ENCODE data around the gene OR5B21.

OR5B21 gene

DNA sequence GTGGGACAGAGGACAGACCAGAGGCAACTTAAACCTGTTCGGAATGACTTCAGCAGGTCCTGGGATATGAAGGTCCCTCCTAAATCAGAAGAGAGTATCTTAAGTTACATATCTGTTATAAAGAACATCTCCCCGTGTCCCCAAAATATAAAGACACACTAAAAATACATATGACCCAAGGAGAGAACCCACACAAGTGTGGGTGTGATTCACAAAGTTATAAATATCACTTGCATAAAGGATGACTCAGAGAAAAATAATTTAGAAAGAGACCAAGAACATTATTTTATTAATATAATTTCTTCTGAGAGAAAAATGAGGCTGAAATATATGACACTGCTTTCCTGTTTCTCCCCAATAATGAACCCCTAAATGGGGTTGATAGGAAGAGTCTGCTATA lies 14.2 kb downstream of the OR5B21 start:
- Mint-ChIP-seq H3K36me3 (ENCODE audit: low read depth) (no peaks in the 10 kb centered on the region), H3K4me1 (no peaks in the 10 kb centered on the region), H3K27ac (no peak overlapping the region), H3K27me3 (ENCODE audit: low read depth, poor library complexity) (peaks cover 4% of the 10 kb centered on the region), H3K4me3 (no peak overlapping the region), H3K9me3 (no peaks in the 10 kb centered on the region)
- TF ChIP-seq CTCF (IDR thresholded peaks at IDR 0.05): no peak
- no peak for DNase-seq

GRCh38 chr11:58490827-58491226 lies 17.1 kb downstream of the OR5B21 start:
- H3K27me3 Mint-ChIP-seq (ENCODE audit: low read depth, poor library complexity): peaks cover 9% of the 10 kb centered on the region

DNA sequence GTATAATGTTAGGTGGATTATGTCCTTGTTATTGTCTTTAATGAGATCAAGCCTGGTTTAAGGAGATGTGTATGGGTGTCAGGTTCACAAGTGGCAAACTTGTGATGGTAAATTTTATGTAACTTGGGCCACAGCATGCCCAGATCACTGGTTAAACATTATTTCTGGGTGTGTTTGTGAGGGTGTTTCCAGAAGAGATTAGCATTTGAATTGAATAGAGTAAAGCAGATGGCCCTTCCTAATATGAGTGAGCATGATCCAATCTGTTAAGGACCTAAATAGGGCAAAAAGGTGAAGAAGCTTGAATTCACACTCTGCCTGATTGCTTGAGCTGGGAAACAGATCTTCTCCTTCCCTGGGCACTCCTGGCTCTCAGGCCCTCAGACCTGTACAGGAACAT lies 20.7 kb downstream of the OR5B21 start:
- Mint-ChIP-seq H3K36me3 (ENCODE audit: low read depth) (no peaks in the 10 kb centered on the region), H3K4me1 (no peaks in the 10 kb centered on the region), H3K27ac (no peak overlapping the region), H3K27me3 (ENCODE audit: low read depth, poor library complexity) (peaks cover 5% of the 10 kb centered on the region), H3K9me3 (no peaks in the 10 kb centered on the region), H3K4me3 (no peak overlapping the region)
- no peak for TF ChIP-seq CTCF (IDR thresholded peaks at IDR 0.05)
- no peak for DNase-seq

More at GRCh38 chr11:58490827-58491226, 17.1 kb downstream of the OR5B21 start:
- DNase-seq: no peak
- H3K36me3 Mint-ChIP-seq (ENCODE audit: low read depth): no peaks in the 10 kb centered on the region
- H3K9me3 Mint-ChIP-seq: no peaks in the 10 kb centered on the region
- H3K27ac Mint-ChIP-seq: no peak overlapping the region
- TF ChIP-seq CTCF (IDR thresholded peaks at IDR 0.05): no peak
- H3K4me1 Mint-ChIP-seq: no peaks in the 10 kb centered on the region
- H3K4me3 Mint-ChIP-seq: no peak overlapping the region

- no peak for TF ChIP-seq CTCF (IDR thresholded peaks at IDR 0.05)
- Mint-ChIP-seq H3K9me3 (no peaks in the 10 kb centered on the region), H3K27me3 (ENCODE audit: low read depth, poor library complexity) (peaks cover 5% of the 10 kb centered on the region), H3K27ac (no peak overlapping the region), H3K36me3 (ENCODE audit: low read depth) (no peaks in the 10 kb centered on the region), H3K4me1 (no peaks in the 10 kb centered on the region), H3K4me3 (no peak overlapping the region)
- no peak for DNase-seq
These were observed 21.9 kb downstream of the OR5B21 start for GRCh38 chr11:58485961-58486360.

GRCh38 chr11:58471892-58472291 lies 36.0 kb downstream of the OR5B21 start:
- Mint-ChIP-seq H3K4me1 (no peaks in the 10 kb centered on the region), H3K9me3 (peaks cover 45% of the 10 kb centered on the region), H3K4me3 (no peak overlapping the region), H3K27ac (no peak overlapping the region), H3K36me3 (ENCODE audit: low read depth) (no peaks in the 10 kb centered on the region), H3K27me3 (ENCODE audit: low read depth, poor library complexity) (no peaks in the 10 kb centered on the region)
- no peak for DNase-seq
- TF ChIP-seq CTCF (IDR thresholded peaks at IDR 0.05): no peak

- Mint-ChIP-seq H3K36me3 (ENCODE audit: low read depth) (no peaks in the 10 kb centered on the region), H3K27ac (no peak overlapping the region), H3K4me3 (no peak overlapping the region), H3K4me1 (no peaks in the 10 kb centered on the region), H3K27me3 (ENCODE audit: low read depth, poor library complexity) (peaks cover 3% of the 10 kb centered on the region), H3K9me3 (peaks cover 10% of the 10 kb centered on the region)
- no peak for TF ChIP-seq CTCF (IDR thresholded peaks at IDR 0.05)
- no peak for DNase-seq
These were observed 41.6 kb downstream of the OR5B21 start for GRCh38 chr11:58466293-58466692.

All from nephron progenitor cell (in vitro differentiated cells).